ENCODE measurements around the gene CRYAB. TPM values are rescaled to one million over a fixed set of nuclear protein-coding genes. Genes with fewer than 3 reads are reported as not detected.
"Not testable (repeated sequence)": the region's sequence is repeated elsewhere in the genome, so short reads cannot be mapped to it uniquely, and the experiment has no call there.

Gene CRYAB
- polyA plus RNA-seq, 3 donors: 100 to 770 (median 580) TPM

DNA sequence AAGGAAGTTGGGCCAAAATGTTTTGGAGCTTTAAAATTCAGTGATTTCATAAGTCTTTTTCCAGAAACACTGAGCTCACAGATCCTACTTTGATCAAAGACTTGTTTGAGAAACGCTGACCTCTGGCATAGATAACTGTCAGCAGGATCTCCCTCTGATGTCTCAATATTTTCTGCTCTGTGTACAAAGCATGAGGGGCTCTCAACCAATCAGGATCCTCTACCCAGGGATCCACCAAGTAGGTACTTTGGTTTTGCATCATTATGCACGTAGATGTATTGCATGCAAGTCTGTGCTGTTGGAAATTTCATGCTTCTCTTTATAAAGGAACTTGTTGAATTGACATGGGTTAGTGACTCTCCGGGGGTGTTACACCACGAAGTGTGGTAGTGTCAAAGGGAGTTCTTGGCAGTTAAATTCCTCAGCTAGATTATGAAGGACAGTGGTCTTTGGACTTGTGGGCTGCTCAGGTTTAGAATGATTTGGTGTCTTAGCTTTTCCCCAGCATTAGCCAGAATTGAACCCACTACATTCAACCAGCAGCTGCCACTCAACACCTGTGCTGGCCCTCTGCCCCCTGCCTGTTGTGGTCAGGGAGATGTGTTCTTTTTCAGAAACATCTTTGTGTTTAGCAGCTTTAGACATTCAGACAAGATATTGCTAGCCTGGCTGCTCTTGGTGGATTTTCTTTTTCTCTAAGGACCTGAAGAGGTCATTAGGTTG, 23.9 kb upstream of the CRYAB start:
- WGBS, 3 donors: 37 to 72% (median 42%) methylated on average over 4 of the region's 4 CpGs
- H3K27ac ChIP-seq (ENCODE audit: low read depth, low read length): no peak overlapping the region

- no peak overlapping the region for H3K27ac ChIP-seq (ENCODE audit: low read depth, low read length)
- 94 to 98% (median 97%) methylated on average over 1 of the region's 1 CpG for WGBS, 3 donors
These were observed 22.7 kb upstream of the CRYAB start for GRCh38 chr11:111934306-111934705.

DNA sequence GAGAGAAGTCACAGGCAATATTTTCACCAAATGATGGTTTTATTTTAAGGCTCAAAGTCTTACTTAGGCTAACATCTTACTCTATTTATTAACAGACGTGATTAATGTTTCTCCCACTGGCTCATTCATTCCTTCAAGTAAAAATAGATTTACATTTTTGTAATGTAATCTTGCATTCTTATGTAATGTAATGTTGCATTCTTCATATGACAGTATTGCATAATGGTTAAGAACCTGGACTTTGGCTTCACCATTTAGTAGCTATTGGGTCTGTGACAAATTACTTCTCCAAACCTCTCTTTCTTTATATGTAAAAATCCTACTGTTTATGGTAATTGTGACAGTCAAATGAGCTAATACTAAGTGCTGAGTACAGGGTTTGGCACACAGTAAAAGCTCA, 22.3 kb upstream of the CRYAB start:
- 44 to 73% (median 49%) methylated on average over 1 of the region's 1 CpG for WGBS, 3 donors
- no peak overlapping the region for H3K27ac ChIP-seq (ENCODE audit: low read depth, low read length)

- WGBS, 3 donors: 96 to 98% (median 97%) methylated on average over 14 of the region's 14 CpGs
- not testable (repeated sequence) for H3K27ac ChIP-seq (ENCODE audit: low read depth, low read length)
These were observed 21.6 kb upstream of the CRYAB start for GRCh38 chr11:111933176-111933575.

DNA sequence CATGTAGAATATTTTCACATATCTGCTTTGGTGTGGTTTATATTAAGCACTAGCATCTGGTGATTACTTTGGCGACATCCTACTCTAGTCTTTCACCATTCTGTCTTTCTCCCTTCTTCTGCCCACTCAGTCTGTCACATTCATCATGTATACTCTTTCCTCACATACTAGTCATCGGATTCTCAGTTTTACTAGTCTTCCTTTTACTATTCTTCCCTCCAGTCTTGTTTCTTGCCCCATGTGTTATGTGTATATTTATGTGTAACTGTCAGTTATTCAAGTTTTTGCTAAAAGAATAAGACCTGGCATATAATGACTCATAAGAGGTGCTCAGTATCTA, 21.0 kb upstream of the CRYAB start:
- H3K27ac ChIP-seq (ENCODE audit: low read depth, low read length): no peak overlapping the region
- 67 to 90% (median 76%) methylated on average over 2 of the region's 2 CpGs for WGBS, 3 donors

- 63 to 77% (median 67%) methylated on average over 4 of the region's 4 CpGs for WGBS, 3 donors
- no peak overlapping the region for H3K27ac ChIP-seq (ENCODE audit: low read depth, low read length)
These were observed 18.9 kb upstream of the CRYAB start for GRCh38 chr11:111930472-111930871.

- 0 to 1% (median 1%) methylated on average over 47 of the region's 47 CpGs for WGBS, 3 donors
- no peak overlapping the region for H3K27ac ChIP-seq (ENCODE audit: low read depth, low read length)
These were observed 15.2 kb upstream of the CRYAB start for GRCh38 chr11:111926505-111927391.

- H3K27ac ChIP-seq (ENCODE audit: low read depth, low read length): no peak overlapping the region
- 90 to 95% (median 92%) methylated on average over 16 of the region's 16 CpGs for WGBS, 3 donors
These were observed 14.4 kb upstream of the CRYAB start for GRCh38 chr11:111925953-111926352.

DNA sequence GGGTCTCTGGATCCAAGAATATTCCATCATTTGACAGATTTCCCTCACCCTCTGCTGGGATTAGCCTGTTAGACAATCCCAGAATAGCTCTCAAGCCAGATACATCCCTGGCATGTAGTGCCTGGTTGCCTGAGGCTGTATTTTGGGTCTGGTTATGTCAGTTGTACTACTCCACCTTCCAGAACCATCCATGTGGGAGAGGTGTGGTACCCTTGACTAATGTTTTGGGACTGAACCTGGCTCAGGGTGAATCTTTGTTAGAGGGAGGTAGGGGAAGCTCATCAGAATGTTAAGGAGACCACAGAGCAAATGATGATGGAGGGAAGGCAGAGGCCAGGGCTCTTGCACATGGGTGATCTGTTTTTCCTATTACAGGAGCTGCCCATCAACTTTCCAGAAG, 12.4 kb upstream of the CRYAB start:
- no peak overlapping the region for H3K27ac ChIP-seq (ENCODE audit: low read depth, low read length)

- no peak overlapping the region for H3K27ac ChIP-seq (ENCODE audit: low read depth, low read length)
- WGBS, 3 donors: 27 to 42% (median 39%) methylated on average over 5 of the region's 5 CpGs
These were observed 11.8 kb upstream of the CRYAB start for GRCh38 chr11:111923351-111923788.

DNA sequence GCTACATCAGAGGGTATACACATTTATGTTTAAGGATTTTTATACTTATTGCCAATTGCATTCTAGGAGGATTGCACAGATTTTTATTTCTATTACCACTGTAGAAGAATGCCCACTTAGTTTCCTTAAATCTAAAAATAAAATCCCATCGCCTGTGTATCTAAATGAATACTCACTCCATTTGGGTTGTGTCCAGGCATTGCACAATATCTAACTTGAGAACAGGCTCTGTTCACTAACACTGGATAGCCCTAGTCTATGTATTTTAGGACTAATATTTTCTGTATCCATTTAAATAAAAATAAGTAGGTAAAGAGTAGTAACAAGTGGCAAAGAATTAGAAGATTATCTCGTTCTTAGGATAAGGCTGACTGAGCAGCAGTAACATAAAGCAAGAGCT, 11.2 kb upstream of the CRYAB start:
- H3K27ac ChIP-seq (ENCODE audit: low read depth, low read length): no peak overlapping the region
- WGBS, 3 donors: 8 to 17% (median 12%) methylated on average over 2 of the region's 2 CpGs

DNA sequence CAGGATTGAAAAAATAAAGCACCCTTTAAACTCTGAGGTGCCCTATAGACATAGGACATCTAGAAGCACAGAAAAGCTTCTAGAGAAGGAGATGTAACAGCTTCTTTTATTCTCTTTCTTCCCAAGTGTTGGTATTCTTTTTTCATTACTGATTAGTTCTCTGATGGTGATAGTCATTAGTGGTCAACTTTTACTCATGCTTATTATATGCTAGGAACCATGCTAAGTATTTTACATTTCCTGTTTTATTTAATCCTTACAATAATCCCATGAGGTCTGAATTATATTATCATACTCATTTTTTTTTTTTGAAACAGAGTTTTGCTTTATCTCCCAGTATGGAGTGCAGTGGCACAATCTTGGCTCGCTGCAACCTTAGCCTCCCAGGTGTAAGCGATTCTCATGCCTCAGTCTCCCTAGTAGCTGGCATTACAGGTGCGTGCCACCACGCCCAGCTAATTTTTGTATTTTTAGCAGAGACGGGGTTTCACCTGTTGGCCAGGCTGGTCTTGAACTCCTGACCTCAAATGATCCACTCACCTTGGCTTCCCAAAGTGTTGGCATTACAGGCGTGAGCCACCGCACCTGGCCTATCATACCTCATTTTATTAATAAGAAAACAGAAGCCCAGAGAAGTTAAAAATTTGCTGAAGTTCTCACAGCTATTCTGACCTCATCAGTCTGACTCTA, 10.1 kb upstream of the CRYAB start:
- 83 to 96% (median 93%) methylated on average over 7 of the region's 7 CpGs for WGBS, 3 donors
- H3K27ac ChIP-seq (ENCODE audit: low read depth, low read length): no peak overlapping the region

DNA sequence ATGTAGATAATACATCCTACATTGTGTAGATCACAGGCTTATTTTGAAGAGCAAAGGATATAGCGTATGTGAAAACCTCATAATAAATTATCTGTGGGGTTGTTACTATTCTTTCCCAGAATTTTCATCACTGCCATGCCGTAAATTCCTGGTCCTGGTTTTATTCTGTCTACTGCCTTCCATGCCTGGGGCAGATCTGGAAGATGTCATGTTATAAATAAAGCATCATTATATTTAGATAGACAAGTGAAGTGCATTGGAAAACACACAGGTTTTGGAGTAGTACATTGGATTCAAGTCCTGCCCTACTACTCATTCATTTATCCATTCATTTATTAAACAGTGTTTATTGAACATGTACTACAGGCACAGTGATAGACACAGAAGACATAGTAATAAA, 9.3 kb upstream of the CRYAB start:
- 68 to 98% (median 93%) methylated on average over 2 of the region's 2 CpGs for WGBS, 3 donors
- no peak overlapping the region for H3K27ac ChIP-seq (ENCODE audit: low read depth, low read length)

- 24 to 60% (median 59%) methylated on average over 19 of the region's 19 CpGs for WGBS, 3 donors
- no peak within 1 kb of the TSS for H3K27ac ChIP-seq (ENCODE audit: low read depth, low read length)
These were observed 7.1 kb upstream of the CRYAB start, which contains the start of gene C11orf52 for GRCh38 chr11:111918390-111919256. Gene C11orf52, plus strand, starts transcription at chr11:111918913. Its CDS starts 60 bp downstream, at chr11:111918973.

- WGBS, 3 donors: 89 to 97% (median 94%) methylated on average over 3 of the region's 3 CpGs
- no peak overlapping the region for H3K27ac ChIP-seq (ENCODE audit: low read depth, low read length)
These were observed 6.2 kb upstream of the CRYAB start for GRCh38 chr11:111917788-111918187.

DNA sequence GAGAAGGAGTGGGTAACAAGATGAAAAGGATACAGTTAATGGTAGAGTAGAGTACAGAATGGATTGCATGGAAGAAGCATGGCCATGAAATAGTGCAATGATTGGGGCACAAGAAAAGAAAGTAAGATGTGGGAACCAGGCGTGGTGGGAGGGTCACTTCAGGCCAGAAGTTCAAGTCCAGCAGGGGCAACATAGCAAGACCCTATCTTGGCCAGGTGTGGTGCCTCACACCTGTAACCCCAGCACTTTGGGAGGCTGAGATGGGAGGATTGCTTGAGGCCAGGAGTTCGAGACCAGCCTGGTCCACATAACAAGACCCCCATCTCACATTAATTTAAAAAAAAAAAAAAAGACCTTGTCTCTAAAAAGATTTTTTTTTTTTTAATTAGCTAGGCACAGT, 5.7 kb upstream of the CRYAB start:
- WGBS, 3 donors: 86 to 96% (median 94%) methylated on average over 2 of the region's 2 CpGs
- H3K27ac ChIP-seq (ENCODE audit: low read depth, low read length): no peak overlapping the region

DNA sequence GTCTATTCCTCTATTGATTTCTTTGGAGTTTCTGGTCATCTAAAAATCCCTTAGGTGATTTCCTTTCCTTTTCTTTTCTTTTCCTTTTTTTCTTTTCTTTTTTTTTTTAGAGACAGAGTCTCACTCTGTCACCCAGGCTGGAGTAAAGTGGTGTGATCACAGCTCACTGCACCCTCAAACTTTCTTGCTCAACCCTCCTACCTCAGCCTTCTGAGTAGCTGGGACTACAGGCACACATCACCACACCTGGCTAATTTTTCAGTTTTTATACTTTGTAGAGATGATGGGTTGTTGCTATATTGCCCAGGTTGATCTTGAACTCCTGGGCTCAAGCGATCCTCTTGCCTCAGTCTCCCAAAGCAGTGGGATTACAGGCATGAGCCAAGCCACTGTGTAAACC, 5.2 kb upstream of the CRYAB start:
- no peak overlapping the region for H3K27ac ChIP-seq (ENCODE audit: low read depth, low read length)
- 94 to 98% (median 97%) methylated on average over 1 of the region's 1 CpG for WGBS, 3 donors

- H3K27ac ChIP-seq (ENCODE audit: low read depth, low read length): peak overlapping the region; percentile 25
- 28 to 64% (median 47%) methylated on average over 4 of the region's 4 CpGs for WGBS, 3 donors
These were observed 2.4 kb upstream of the CRYAB start for GRCh38 chr11:111913997-111914396.

Measured in adipose tissue (tissue), 3 donors.